ENCODE results near the gene RTP1. TPM values are rescaled to one million over a fixed set of nuclear protein-coding genes. Genes with fewer than 3 reads are reported as not detected.
"Not testable (repeated sequence)": the region's sequence is repeated elsewhere in the genome, so short reads cannot be mapped to it uniquely, and the experiment has no call there.

The RTP1 gene
- total RNA-seq, 2 donors from 2014 or later, result not detected

GRCh38 chr3:187196573-187197334 is 532 bp upstream of the RTP1 start:
- ATAC-seq, result no peak
- WGBS, 2 donors, result 74 to 79% methylated on average over 7 of the region's 7 CpGs
- TF ChIP-seq POLR2A (IDR thresholded peaks at IDR 0.05) (no peak), CTCF (IDR thresholded peaks at IDR 0.05) (no peak)
- Histone ChIP-seq H3K36me3 (replicated peaks in 1 of 2; ENCODE audit: insufficient read depth in 1 of 2, low read depth in 2 of 2) (no peaks in the 10 kb centered on the region), H3K9me3 (no peaks in the 10 kb centered on the region), H3K4me3 (no peak overlapping the region), H3K27ac (no peak overlapping the region), H3K27me3 (no peaks in the 10 kb centered on the region), H3K4me1 (no peaks in the 10 kb centered on the region)
- no peak for DNase-seq
- intact Hi-C loops (cut with DNase I), result no loop called here

GRCh38 chr3:187198490-187198889 is 1.2 kb downstream of the RTP1 start:
- TF ChIP-seq POLR2A (IDR thresholded peaks at IDR 0.05), result no peak
- TF ChIP-seq CTCF (IDR thresholded peaks at IDR 0.05), result no peak

GRCh38 chr3:187199463-187200050 is 2.3 kb downstream of the RTP1 start:
- H3K9me3 ChIP-seq; H3K4me3 ChIP-seq; H3K27me3 ChIP-seq; ATAC-seq; H3K4me1 ChIP-seq; H3K27ac ChIP-seq; DNase-seq; intact Hi-C loops (cut with DNase I); H3K36me3 ChIP-seq (replicated peaks in 1 of 2; ENCODE audit: insufficient read depth in 1 of 2, low read depth in 2 of 2): not testable (repeated sequence)
- WGBS, 2 donors, result 91 to 93% methylated on average over 21 to 42 of the region's 44 CpGs

More at GRCh38 chr3:187198490-187198889, 1.2 kb downstream of the RTP1 start:
- Histone ChIP-seq H3K36me3 (replicated peaks in 1 of 2; ENCODE audit: insufficient read depth in 1 of 2, low read depth in 2 of 2) (no peaks in the 10 kb centered on the region), H3K4me3 (no peak overlapping the region), H3K27me3 (no peaks in the 10 kb centered on the region), H3K4me1 (no peaks in the 10 kb centered on the region), H3K27ac (no peak overlapping the region), H3K9me3 (no peaks in the 10 kb centered on the region)
- ATAC-seq, result no peak
- DNase-seq, result no peak
- 73 to 86% methylated on average over 4 of the region's 4 CpGs for WGBS, 2 donors
- intact Hi-C loops (cut with DNase I), result no loop called here

GRCh38 chr3:187205683-187206082 is 8.4 kb downstream of the RTP1 start:
- no peaks in the 10 kb centered on the region for H3K9me3 ChIP-seq
- ATAC-seq (no peak), DNase-seq (no peak)
- peaks cover 3% of the 10 kb centered on the region for H3K4me1 ChIP-seq
- H3K36me3 ChIP-seq (replicated peaks in 1 of 2; ENCODE audit: insufficient read depth in 1 of 2, low read depth in 2 of 2), result no peaks in the 10 kb centered on the region
- TF ChIP-seq CTCF (IDR thresholded peaks at IDR 0.05) (no peak), POLR2A (IDR thresholded peaks at IDR 0.05) (no peak)
- intact Hi-C loops (cut with DNase I), result no loop called here
- no peaks in the 10 kb centered on the region for H3K27me3 ChIP-seq
- H3K4me3 ChIP-seq, result no peak overlapping the region
- 44 to 55% methylated on average over 2 of the region's 2 CpGs for WGBS, 2 donors
- no peak overlapping the region for H3K27ac ChIP-seq

GRCh38 chr3:187207062-187207461 is 9.8 kb downstream of the RTP1 start:
- Histone ChIP-seq H3K27me3 (no peaks in the 10 kb centered on the region), H3K36me3 (replicated peaks in 1 of 2; ENCODE audit: insufficient read depth in 1 of 2, low read depth in 2 of 2) (no peaks in the 10 kb centered on the region), H3K9me3 (no peaks in the 10 kb centered on the region), H3K4me3 (no peak overlapping the region), H3K27ac (no peak overlapping the region), H3K4me1 (peaks cover 9% of the 10 kb centered on the region)
- intact Hi-C loops (cut with DNase I), result no loop called here
- ATAC-seq (no peak), DNase-seq (no peak)
- WGBS, 2 donors, result 55 to 80% methylated on average over 1 to 2 of the region's 2 CpGs
- TF ChIP-seq CTCF (IDR thresholded peaks at IDR 0.05), result no peak
- TF ChIP-seq POLR2A (IDR thresholded peaks at IDR 0.05), result no peak

All from body of pancreas (tissue), 4 donors.